OCI-M1 (cell line): ENCODE results near the gene SYNPO.
A peak's percentile ranks its signal among the peaks of the same experiment; 100 is the strongest.

ENCODE experiments used
- DNase-seq: peaks from one replicate; lab custom pipeline; 2025; lab: John Stamatoyannopoulos, UW

SYNPO gene

DNA sequence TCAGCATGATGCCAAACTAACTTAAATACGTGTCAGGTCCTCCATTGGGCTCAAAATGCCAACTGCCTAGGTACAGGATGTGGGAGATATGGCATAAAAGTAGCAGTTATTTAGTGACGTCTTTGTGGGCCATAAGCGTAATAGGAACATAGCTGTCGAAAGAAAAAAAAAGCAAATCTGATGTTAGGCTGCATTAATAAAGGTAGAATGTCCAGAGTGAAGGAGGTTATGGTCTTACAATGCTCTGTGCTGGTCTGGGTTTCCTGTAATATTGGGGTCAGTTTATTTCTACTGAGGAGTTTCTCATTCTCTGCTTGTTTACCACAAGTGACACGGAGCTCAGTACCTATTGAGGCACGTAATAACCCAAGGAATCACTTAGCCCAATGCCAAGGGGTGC is 33.4 kb upstream of the SYNPO start:
- DNase-seq: no peak

DNA sequence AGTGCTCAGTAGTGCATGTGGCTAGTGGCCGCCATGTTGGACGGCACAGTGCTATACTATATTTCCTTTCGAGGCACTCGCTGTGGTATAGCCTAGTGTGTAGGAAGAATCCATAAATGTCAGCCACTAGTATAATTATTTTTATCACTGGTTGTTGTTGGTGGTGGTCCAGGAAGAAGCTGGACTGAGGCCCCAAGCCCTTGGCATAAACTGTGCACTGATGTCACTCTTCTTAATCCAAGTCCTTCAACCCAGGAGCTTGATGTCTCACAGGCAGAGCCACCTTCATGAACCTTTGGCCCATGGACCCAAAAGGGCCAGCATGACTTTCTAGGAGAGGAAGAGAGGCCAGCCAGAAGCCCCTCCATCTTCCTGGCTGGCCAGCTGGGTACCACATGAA is 32.5 kb upstream of the SYNPO start:
- DNase-seq: no peak

DNA sequence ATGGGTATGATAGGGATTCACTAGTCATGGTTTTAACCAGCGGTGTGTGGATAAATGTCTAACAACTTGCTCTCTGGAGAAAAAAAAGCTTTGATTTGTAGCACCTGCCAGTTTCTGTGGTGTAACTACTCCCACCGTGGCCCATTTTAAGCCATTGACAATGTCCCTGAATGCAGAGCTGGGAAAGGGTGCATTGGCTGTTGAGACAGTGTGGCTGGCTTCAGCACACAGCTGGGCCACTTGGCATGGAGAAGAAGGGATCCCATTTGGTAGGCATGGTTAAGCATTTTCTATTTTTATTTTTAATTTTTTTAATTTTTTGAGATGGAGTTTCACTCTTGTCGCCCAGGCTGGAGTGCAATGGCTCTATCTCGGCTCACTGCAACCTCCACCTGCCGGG is 31.5 kb upstream of the SYNPO start:
- no peak for DNase-seq

DNA sequence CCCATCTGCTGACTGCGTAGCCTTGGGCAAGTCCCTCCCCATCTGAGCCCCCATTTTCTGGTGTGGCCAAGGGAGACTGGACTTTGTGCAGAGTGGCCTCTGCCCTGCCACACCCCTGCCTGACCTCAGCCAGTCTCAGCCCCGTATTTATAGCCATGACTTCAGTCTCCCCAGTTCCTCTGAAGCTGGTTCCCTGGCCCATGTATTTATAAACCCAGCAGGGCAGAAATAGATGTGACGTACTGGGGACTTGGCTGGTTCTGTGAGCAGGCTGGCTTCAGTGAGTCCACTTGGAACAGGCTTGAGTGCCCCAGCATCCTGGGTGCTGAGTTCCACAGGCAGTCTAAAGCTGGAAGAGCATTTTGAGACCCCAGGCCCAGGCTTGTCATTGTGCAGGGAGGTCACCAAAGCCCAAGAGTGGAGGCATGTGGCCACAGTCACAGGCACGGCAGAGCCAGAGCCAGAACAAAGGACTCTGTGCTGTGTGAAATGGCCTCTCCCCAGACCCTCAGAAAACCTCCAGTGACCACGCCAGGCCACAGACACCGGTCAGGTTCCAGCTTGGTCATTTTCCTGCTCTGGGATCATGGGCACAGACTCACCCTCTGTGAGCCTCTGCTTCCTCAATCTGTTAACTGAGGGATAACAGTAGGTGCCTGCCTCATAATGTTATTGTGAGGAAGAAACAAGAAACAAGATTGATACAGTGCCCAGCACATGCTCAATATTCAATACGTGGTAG is 30.4 kb upstream of the SYNPO start:
- DNase-seq: no peak

DNA sequence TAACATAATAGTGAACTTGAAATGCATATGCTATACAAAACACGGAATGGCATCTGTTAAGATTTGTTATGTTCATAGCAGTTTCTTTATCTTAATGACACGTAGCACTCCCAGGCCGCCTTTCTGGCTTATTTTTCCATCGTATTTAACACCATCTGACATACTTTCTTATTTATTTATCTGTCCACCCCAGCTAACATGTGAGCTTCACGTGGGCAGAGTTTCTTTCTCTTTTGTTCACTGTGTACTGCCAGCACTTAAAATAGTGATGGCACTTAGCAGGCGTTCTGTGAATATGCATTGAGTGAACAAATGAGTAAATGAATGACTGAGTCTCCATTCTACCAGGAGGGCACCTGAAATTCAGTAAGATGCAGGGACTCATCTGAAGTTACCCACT is 29.4 kb upstream of the SYNPO start:
- DNase-seq: peak; percentile 63

DNA sequence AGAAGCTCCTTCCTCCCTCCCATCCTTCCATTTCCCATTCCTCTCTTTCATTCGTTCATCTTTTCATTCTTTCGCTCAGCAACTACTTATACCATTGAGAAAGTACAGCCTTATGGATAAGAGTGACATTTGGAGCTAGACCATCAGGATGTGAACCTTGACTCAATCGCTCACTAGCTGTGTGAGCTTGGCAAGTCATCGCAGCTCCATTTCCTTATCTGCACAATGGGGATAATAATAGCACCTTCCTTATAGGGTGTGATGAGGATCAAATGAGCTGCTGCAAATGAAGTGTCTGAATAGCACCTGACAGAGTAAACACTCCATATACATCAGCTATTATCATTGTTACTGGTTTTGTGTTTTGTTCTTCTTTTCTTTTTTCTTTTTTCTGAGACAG is 28.1 kb upstream of the SYNPO start:
- no peak for DNase-seq

DNA sequence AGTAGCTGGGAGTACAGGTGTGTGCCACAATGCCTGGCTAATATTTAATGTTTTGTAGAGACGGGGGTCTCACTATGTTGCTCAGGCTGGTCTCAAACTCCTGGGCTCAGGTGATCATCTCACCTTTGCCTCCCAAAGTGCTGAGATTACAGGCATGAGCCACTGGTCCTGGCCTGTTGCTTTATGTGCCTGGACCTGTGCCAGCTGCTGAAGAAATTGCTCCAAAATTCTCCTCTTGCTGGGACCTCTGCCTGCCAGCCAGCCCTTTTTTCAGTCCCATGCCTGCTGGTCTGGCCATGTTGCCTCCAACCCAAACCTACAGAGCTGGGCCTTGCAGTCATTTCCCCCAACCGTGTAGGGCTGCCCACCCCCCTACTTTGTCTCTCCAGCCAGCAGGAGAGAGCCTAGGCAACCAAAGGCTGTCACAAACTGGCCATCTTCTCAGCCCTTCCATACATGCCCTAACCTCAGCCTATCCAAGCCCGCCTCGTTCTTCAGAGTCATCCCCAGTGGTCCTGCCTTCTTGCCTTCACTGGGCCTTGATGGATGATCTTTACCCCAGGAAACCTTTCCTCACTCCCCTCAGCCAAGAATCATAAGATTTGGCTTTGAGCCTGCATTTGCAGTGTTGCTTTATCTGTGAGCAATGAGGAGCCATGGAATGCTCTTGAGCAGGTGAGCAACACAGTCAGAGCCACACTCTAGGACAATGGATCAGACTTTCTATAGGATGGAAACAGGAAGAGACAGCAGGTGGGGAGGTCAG is 27.4 kb upstream of the SYNPO start:
- DNase-seq: no peak

DNA sequence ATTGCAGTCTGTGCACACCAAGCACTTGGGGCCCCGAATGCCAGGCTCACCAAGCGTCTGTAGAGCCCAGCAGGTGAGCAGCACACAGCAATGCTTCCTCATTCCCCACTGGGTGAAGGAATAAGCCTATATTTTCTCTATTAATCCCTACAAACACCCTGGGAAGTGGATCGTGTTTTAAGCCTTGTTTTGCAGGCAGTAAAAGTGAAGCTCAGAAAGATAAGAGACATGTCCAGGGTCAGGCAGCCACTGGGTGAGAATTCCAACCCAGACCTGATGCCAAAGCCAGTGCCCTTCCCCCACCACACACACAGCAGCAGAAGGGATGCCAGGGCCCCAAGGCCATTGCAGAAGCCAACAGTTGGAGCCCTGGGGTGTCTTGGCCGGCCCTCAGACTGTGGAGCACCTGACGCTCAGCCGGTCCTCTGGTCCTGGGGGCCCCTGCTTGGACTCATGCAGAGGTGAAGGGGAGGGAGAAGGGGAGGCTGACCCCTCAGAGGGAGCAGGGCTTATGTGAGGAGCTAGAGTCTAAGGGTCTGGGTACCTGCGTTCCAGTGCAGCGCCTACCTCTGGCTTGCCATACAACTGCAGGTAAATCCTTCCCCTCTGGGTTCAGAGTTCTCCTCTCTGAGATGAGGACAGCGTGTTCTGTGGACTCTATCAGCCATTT is 26.3 kb upstream of the SYNPO start:
- peak; percentile 15 for DNase-seq

DNA sequence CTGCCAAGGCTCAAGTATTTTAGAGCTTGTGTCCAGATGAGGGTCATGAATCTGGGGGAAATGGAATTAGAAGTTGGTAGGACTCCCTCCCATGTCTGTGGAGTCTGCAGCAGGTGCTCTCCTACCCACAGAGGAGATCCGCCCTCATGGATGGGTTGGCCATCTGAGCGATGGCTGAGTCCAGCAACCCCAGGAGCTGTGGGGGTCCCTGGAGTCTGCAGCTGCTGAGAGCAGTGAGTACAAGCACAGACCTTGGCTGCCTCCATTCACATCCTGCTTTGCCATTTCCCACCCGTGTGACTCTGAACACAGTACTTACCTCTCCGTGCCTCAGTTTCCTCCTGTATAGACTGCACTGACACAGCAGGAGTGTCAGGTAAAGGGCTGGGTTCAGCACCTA is 25.8 kb upstream of the SYNPO start:
- DNase-seq: no peak

DNA sequence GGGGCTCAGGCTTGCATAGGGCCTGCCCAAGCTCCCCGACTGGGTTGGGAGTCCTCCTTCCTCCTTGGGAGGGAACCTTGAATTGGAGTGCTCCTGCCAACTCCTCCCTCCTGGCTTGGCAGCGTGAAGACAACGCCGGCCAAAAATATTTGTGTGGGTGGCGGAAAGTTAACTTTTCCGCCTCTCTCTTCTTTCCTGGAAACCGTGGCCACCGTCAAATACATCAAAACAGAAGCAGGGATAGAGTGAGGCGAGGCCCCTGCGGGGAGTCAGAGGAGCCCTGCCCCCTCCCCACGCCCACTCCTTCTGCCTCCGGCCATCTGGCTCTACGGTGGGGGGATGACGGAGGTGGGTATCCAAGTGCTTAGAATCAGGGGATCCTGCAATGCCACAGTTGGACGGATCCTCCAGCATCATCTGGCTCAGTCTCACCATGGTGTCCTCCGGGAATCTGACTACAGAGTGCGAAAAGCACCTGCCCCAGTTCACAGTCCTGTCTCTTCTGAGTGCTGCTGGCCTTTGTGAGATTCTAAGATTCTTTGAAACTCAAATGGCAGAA is 25.2 kb upstream of the SYNPO start:
- DNase-seq: no peak

DNA sequence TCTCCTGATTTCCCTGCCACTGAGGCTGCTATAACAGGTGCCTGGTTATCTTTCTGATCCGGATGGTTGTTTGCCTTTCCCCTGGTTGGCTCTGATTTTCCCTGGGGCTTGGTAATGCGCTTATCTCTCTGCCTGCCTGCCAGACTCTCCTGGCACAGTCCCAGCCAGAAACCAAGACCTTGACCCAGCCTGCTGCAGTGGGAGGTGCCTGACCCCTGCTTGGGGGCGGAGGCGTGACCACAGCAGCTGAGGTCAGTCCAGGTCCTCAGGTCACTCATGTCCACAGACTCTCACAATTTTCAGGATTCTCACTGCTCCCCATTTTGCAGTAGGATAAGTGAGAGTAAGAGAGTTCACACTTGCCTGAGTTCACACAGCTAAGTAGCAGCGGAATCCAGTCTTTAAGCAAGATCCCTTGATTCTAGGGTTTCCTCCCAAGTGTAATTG is 24.4 kb upstream of the SYNPO start:
- peak; percentile 90 for DNase-seq

DNA sequence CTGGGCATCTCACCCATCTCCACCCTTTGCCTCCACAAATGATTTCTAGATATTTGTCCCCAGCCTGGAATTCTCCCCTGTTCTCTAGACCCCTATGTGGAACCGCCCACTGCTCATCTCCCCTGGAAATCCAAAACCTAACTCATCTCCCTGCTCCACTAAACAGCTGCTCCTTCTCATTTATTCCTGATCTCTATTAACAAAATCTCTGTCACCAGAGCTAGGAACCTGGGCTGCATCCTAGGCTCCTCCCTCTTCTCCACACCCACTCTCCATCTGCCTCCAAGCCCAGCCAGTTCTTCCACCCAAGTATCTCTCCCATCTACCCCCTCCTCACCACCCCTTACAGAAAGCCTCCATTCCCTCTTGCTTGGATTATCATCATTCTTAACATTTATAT is 24.0 kb upstream of the SYNPO start:
- no peak for DNase-seq

DNA sequence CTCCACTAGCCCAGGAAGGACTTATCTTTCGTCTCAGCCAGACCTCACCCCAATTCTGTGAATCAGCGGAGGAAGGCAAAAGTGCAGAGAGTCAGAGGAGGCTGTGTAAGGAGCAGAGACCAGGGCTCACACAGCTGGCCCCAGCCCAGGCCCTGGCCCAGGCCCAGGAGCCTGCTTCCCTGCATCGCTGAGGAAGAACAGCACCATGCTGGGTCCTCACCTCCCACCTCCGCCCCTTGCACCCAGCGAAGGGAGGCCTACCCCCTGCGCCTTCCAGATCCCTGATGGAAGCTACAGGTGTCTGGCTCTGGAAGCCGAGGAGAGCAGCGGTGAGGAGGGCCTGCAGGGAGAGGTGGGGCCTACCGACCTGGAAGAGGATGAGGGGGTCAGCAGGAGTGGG is 22.3 kb upstream of the SYNPO start:
- DNase-seq: no peak

DNA sequence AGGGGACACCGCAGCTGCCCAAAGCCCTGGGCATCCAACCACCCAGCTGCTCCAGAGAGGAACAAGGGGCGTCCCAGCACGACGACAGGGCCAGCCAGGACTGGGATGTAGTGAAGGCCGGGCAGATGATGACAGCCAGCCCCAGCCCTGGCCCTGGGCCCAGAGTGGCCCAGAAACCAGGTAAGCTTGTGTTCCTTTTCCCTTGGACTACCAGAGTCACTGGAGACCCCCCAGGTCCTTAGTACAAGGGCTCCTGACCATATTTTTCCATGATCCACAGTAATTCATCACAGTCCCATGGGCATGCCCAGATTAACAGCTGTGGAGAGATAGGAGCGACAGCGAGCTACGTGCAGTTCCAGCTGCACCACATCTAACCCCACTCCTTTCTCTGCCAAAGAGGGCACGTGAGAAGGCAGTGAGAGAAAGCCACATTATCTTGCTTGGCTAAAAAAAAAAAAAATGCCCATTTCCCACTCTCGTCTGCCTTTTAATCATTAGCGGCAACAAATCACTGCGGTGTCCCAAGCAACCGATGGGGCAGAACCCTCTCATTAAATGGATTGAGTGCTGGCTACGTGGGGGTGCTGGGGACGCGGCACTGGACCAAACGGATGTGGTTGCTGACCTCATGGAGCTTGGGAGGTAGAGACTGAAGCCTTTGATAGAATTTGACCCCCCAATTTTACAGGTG is 21.7 kb upstream of the SYNPO start:
- peak; percentile 22 for DNase-seq

DNA sequence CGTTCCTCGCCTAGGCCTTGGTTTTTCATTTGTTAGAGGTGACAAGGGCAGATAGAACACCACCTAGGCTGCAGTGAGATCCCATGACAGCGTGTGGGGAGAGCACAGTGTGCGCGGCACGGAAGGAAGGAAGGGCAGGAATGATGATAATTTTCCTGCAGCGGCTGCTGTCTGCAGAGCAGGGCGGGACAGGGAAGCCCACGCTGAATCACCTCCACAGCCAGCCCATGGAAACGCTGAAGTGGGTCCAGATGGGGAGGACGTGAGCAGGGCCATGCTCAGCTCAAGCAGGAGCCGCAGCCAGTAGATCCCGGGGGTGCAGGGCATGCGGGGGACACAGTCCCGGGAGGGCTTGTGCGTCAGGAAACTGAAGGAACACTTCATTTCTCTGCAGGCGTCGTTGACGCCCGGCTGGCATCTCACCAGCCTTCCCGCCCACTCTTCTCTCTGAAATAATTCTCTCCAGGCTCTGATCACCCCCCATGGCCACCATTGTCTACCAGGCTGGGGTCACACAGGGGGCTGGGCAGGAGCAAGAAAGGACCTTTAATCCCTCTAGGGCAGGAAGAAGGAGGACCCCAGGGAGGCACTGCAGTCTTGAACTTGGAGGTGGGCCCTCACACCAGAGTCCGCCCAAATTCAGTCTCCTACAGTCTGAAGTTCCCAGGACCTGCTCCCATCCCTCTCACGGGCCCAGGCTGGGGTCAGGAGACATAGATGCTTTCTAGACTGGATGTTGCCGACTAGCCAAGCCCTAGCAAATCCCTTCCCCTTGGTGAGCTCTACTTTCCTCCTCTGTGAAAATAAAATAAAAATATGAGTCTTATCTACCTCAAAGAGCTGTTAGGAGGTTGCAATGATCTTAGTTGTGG is 20.9 kb upstream of the SYNPO start:
- no peak for DNase-seq

DNA sequence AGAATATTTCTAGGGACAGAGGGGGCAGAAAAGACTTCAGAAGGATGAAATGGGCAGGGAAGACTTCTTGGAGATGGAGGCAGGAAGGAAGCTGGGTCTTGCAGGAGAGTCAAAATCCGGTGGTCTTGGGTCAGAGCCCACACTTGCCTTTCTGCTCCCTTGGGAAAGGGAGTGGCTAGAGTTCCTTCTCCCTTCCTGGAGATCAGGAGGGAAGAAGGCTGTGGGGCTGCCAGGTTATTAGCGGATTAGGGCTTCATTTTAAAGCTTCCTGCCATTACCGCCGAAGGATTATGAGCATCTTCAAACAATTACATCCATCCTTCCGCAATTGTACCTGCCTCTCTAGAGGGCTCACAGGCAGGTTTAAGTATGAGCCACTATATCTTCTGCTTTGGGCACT is 19.2 kb upstream of the SYNPO start:
- no peak for DNase-seq

DNA sequence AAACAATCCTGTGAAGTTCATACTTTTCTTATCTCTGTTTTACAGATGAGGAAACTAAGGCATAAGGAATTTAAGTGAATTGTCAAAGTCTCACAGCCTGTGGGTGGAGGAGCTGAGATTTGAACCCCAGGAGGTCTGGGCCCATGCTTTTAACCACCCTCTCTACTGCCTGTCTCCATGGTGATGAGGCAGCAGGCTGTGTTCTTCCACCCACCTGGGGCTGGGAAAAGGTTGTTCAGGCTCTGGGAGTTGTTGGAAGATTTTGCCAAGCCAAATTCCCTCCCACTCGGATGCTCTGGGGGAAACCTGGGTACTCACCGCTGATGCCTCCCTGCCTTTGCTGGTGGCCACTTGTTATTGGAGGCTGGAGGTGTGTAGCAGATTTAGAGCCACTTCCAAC is 18.3 kb upstream of the SYNPO start:
- DNase-seq: no peak

DNA sequence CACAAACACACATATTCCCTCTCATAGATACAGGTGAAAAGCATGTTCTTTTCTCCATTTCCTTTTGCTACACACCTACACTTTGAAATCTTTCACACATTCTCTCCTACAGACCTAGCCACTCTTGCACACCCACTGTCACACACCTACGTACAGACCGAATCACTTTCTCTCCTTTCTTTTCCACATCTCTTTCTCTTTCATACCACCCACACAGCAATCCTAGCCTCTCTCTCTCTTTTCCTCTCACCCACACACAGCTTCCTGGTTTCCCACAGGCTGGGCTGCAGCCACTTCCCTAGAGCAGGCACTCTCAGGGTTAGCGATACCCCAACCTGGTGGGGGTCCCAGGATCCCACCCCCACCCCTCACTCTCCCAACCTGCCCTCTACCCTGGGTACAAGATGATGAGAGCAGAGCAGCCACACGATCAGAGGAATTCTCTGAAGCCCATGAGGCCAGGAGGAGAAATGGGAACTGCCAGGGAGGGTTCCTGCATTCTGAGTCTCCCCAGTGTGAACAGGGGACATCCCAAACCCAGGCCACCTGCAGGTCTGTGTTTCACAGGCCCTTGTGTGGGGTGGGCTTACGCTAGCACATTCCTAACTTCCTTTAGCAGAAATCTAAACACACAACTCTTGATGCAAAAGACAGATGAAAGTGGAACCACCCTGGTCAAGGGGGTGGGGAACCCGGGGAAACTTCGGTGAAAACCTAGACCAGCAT is 17.1 kb upstream of the SYNPO start:
- DNase-seq: no peak

DNA sequence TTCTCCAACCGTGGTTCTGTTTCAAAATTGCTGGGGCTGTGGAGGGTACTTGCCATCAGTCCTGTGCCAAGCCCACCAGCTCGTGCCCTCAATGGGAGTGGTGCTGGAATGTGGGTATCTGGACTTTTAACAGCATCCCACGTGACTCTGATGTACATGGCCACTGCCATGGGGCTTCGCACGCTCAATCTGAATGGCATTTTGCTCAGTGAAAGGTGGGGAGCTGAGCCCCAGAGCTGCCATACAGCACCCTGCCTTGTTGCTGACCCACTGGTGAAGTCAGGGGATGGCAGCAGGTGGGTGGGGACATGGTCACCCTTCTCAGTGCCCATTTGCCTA is 16.6 kb upstream of the SYNPO start:
- no peak for DNase-seq

DNA sequence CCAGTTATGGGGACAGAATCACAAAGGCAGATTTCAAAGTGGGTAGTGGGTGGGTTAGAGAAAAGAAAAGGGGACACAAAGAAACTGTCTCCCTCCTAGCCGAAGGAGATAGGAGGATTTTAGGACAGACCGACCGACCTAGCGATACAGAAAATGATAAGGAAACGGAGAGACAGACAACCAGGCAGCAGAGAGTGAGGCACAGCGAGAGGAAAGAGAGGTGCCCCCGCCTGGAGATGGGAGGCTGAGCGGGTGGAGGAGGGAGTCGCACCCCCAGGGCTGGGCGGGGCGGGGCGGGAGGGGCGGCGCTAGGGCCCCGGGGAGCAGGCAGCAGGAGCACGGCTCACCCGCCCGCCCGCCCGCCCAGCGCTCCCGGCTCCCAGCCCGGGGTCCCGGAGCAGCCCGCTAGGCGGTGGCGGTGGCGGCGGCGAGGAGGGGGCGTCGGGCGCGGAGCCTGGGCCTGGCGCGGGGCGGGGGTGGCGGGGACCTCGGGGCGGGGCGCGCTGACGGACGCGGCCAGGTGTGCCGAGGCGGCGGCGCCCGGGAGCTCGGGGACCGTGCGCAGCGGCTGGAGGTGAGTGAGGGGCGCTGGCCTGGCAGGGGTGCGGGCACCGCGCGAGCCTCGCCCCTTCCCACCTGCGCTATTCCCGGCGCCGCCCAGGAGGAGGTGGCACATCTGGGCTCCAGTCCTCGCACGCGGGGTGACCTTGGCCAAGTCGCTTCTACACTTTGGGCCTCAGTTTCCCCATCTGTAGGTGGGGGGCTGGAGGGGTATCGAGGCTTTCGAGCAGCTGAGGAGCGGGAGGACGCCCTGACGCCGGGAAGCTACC is 15.9 kb upstream of the SYNPO start:
- no peak for DNase-seq
